Kidney (tissue), 14 donors: ENCODE data around the gene FHL5. TPM values are rescaled to one million over a fixed set of nuclear protein-coding genes. Genes with fewer than 3 reads are reported as not detected.

Experiments
- DNase-seq, 5 donors: peaks; one replicate each; pipeline ENCODE4 v3.0.0-alpha.2; 2013 to 2020
- FAIRE-seq: peaks from 2 replicates; lab custom pipeline; 2012; peaks lifted over from hg19 to GRCh38; lab: Jason Lieb, UNC
- H3K27ac ChIP-seq, 2 donors: one replicate each; pipeline ENCODE4 v1.7.0; 2013; ENCODE audit warnings: low read depth in 2 of 2, low read length in 2 of 2, inconsistent platforms in 1 of 2
- H3K27me3 ChIP-seq: one replicate; pipeline ENCODE4 v1.7.1; 2013; ENCODE audit warnings: low read length, inconsistent platforms; ENCODE audit not compliant: control insufficient read depth, insufficient read depth
- H3K36me3 ChIP-seq, 3 donors: one replicate each; pipeline versions ENCODE4 v1.7.0 to v1.7.1; 2013; ENCODE audit warnings: low read length in 3 of 3, control low read depth in 1 of 3, inconsistent platforms in 1 of 3; ENCODE audit not compliant: insufficient read depth in 3 of 3, control insufficient read depth in 2 of 3
- H3K4me1 ChIP-seq, 3 donors: one replicate each; pipeline versions ENCODE4 v1.7.0 to v1.7.1; 2013; ENCODE audit warnings: low read length in 3 of 3, inconsistent platforms in 1 of 3, low read depth in 1 of 3; ENCODE audit not compliant: control insufficient read depth in 2 of 3, insufficient read depth in 2 of 3
- H3K4me3 ChIP-seq, 3 donors: one replicate each; pipeline versions ENCODE4 v1.7.0 to v1.8.1; 2013; ENCODE audit warnings: low read length in 3 of 3, control low read depth in 1 of 3, inconsistent platforms in 1 of 3
- H3K9ac ChIP-seq, 3 donors: one replicate each; pipeline versions ENCODE4 v1.7.0 to v1.7.1; 2013; ENCODE audit warnings: low read length in 3 of 3, control low read depth in 1 of 3, inconsistent platforms in 1 of 3
- H3K9me3 ChIP-seq, 3 donors: one replicate each; pipeline versions ENCODE4 v1.7.0 to v1.7.1; 2013; ENCODE audit warnings: low read length in 3 of 3, control low read depth in 1 of 3, inconsistent platforms in 1 of 3; ENCODE audit not compliant: control insufficient read depth in 2 of 3, insufficient read depth in 1 of 3
- intact Hi-C: fragments of 100-400 bp; cut with DNase I; formaldehyde crosslinking; loops from one replicate; pipeline ENCODE4 v1.11.1; 2022
- polyA plus RNA-seq: library from polyadenylated mRNA; stranded (reverse); fragments of 350-450 nt; fragmentation: Illumina TruSeq; extraction: RNeasy Lipid Tissue Mini Kit (QIAGEN cat#74804); gene quantifications from one replicate; pipeline ENCODE4 v1.2.3, GENCODE V29; 2014; ENCODE audit warnings: low read depth, low replicate concordance; ENCODE audit not compliant: insufficient read depth
- total RNA-seq: library from RNA; stranded (reverse); fragmentation: NEBNext Ultra II Directional; extraction: Animal tissue kit (Norgen Biotek cat#: 25700); gene quantifications from one replicate; pipeline ENCODE4 v1.2.1, GENCODE V29; 2021
- TF ChIP-seq, protein P1 (sequence below): IDR thresholded peaks from 3 replicates; pipeline ENCODE4 v1.5.1; 2012; ENCODE audit warnings: mild to moderate bottlenecking, moderate library complexity, borderline replicate concordance; ENCODE audit not compliant: insufficient read depth; ENCODE audit errors: extremely low read depth
- donor health status: control.
- donor health status: control.
- donor health status: control.
- donor health status: control.
- donor health status: control.
- donor health status: DM: yes; HTN: yes; CAD: no.
- donor health status: Normal renal cell carcinoma (clear cell type).

Gene FHL5
- total and polyA plus RNA-seq, 2 donors from 2014 or later, result 4.3 to 34.5 TPM

DNA sequence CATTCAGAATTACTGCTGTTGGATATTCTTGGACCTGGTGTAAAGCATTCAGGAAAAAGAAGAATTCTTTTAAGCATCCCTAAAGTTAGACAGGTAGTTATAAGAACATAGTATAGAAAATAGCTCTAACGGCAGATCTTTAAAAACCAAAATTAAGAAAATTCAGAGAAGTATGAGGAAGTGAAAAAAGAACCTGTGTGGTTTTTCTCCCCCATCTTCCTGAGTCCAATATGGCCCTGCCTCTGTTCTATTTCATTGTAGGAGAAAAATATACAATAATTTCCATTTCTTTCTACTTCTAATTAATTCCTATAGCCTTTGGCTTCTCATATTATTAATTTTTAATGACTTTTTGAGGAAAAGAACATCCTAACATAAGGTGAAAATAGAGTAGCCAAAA is 47.1 kb downstream of the FHL5 start:
- TF ChIP-seq, protein P1, sequence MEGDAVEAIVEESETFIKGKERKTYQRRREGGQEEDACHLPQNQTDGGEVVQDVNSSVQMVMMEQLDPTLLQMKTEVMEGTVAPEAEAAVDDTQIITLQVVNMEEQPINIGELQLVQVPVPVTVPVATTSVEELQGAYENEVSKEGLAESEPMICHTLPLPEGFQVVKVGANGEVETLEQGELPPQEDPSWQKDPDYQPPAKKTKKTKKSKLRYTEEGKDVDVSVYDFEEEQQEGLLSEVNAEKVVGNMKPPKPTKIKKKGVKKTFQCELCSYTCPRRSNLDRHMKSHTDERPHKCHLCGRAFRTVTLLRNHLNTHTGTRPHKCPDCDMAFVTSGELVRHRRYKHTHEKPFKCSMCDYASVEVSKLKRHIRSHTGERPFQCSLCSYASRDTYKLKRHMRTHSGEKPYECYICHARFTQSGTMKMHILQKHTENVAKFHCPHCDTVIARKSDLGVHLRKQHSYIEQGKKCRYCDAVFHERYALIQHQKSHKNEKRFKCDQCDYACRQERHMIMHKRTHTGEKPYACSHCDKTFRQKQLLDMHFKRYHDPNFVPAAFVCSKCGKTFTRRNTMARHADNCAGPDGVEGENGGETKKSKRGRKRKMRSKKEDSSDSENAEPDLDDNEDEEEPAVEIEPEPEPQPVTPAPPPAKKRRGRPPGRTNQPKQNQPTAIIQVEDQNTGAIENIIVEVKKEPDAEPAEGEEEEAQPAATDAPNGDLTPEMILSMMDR, result no peak
- H3K4me3 ChIP-seq, result no peak overlapping the region
- DNase-seq (no peak), FAIRE-seq (no peak)
- H3K36me3 ChIP-seq, result no peaks in the 10 kb centered on the region
- no peak overlapping the region for H3K27ac ChIP-seq
- no peaks in the 10 kb centered on the region for H3K9me3 ChIP-seq
- H3K4me1 ChIP-seq, result no peaks in the 10 kb centered on the region
- H3K9ac ChIP-seq, result no peak overlapping the region
- intact Hi-C loops, result no loop called here
- no peaks in the 10 kb centered on the region for H3K27me3 ChIP-seq

GRCh38 chr6:96611342-96611991 is 48.5 kb downstream of the FHL5 start:
- Histone ChIP-seq H3K9ac (no peak overlapping the region), H3K4me1 (no peaks in the 10 kb centered on the region), H3K27me3 (no peaks in the 10 kb centered on the region), H3K4me3 (no peak overlapping the region), H3K9me3 (no peaks in the 10 kb centered on the region), H3K27ac (no peak overlapping the region), H3K36me3 (no peaks in the 10 kb centered on the region)
- DNase-seq, result no peak
- TF ChIP-seq, protein P1, result no peak
- intact Hi-C loops, result no loop called here
- peak; percentile 72 for FAIRE-seq

DNA sequence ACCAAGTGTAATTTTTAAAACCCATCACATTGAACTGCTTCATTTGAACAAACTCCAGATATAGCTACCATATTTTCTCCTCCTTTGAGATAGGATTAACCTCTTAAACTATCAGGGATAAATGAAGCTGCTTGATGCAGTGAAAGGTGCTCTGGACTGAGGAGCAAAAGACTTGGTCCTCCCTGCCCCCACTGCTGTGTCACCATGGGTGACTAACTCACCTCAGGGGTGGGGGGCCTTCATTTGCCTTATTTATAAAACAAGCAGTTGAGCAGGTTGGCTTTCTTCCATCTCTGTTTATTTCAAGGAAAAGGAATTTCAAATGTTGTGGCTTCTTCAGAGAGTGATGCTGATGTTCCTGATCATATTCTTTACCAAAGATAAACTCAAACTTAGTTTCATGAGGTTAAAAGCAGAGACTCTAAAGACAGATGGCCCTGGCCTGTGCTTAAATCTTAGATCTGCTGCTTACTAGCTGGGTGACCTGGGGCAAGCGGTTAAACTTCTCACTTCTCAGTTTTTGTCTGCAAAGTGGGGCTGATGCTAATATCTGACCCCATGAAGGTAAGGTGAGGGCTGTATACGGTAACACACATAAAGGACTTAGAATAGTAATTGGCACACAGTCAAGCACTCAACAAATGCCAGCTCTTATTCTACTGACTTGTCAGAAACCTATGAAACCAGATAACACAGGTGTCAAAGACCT is 50.5 kb downstream of the FHL5 start:
- TF ChIP-seq, protein P1, result no peak
- DNase-seq (no peak), FAIRE-seq (no peak)
- H3K4me1 ChIP-seq, result no peaks in the 10 kb centered on the region
- H3K4me3 ChIP-seq, result no peak overlapping the region
- no peaks in the 10 kb centered on the region for H3K36me3 ChIP-seq
- H3K27me3 ChIP-seq, result no peaks in the 10 kb centered on the region
- intact Hi-C loops, result no loop called here
- no peak overlapping the region for H3K9ac ChIP-seq
- H3K27ac ChIP-seq, result no peak overlapping the region
- H3K9me3 ChIP-seq, result no peaks in the 10 kb centered on the region
